GM18505 (cell line): ENCODE measurements around the gene CFAP221.

ENCODE experiments used
- ATAC-seq: cut with Tn5 transposase; IDR thresholded peaks from one replicate; pipeline ENCODE4 v1.9.1; 2021; ENCODE audit not compliant: unreplicated experiment
- POLR2A ChIP-seq: IDR thresholded peaks from 4 replicates; pipeline ENCODE4 v1.6.1; 2011; ENCODE audit warnings: borderline replicate concordance; ENCODE audit not compliant: insufficient read depth, insufficient read length; ENCODE audit errors: extremely low read depth

The CFAP221 gene

GRCh38 chr2:119650206-119650605 lies 106.0 kb downstream of the CFAP221 start:
- TF ChIP-seq POLR2A: no peak
- no peak for ATAC-seq

- ATAC-seq: no peak
- no peak for TF ChIP-seq POLR2A
Observed at GRCh38 chr2:119650846-119651370, 106.7 kb downstream of the CFAP221 start.

DNA sequence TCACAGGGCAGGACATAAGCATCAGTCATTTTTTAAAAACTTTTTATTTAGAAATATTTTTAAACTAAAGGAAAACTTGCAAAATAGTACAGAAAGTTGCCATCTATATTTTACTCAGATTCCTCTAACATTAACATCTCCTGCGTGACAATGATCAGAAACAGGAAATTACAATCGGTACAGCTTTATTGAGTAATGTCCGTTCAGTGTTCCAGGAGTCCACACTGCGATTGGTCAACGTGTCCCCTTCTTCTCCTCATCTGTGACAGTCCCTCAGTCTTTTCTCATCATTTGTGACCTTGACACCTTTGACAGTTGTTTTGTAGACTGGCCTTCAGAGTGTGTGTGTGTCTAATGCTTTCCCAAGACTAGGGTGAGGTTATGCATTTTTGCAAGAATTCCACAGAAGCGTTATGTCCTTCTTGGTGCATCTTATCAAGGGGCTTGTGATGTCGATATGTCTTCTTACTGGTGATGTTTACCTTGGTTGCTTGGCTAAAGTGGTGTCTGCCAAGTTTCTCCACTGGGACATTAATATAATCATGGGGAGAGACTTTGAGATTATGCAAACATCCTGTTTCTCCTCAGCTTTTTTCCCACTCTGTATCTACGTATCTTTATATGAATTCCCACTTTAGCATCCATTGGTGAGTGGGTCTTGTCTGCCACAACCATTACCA lies 113.4 kb downstream of the CFAP221 start:
- TF ChIP-seq POLR2A: no peak
- no peak for ATAC-seq

GRCh38 chr2:119659601-119660342 lies 115.5 kb downstream of the CFAP221 start:
- no peak for TF ChIP-seq POLR2A
- no peak for ATAC-seq

DNA sequence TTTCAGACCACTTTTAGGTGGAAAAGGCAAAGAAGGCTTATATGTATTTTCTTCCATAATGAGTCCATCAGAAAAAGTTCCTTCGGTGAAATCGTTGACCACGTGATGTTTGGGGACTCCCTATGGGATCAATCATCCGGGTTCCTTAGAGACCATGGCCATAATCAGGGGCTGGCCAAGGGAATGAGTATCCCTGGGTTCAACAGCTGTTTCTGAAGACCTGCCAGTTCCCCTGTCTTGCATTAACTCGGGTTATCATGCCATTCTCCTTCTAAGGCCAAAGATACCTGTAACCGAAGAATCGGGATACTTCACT lies 116.1 kb downstream of the CFAP221 start:
- no peak for ATAC-seq
- TF ChIP-seq POLR2A: no peak

- ATAC-seq: no peak
- no peak for TF ChIP-seq POLR2A
Observed at GRCh38 chr2:119662297-119662696, 118.0 kb downstream of the CFAP221 start.

DNA sequence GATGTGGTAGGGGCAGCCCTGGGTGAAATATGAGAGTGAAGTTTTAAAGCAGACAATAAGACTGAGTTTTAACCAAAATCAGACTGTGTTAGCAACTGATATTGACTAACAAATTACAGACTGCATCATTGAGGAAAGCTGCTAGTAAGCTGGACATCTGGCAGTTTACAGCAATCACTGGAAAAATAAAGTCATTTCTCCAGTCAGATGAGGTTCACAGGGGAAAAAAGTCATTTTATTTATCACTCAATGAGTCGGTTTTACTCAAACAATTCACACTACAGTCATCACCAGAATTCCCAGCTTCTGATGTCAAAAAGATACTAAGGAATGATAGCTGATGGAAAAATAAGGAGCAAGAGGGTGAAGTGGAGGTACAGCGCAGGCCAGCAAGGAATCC lies 124.3 kb downstream of the CFAP221 start:
- ATAC-seq: no peak

DNA sequence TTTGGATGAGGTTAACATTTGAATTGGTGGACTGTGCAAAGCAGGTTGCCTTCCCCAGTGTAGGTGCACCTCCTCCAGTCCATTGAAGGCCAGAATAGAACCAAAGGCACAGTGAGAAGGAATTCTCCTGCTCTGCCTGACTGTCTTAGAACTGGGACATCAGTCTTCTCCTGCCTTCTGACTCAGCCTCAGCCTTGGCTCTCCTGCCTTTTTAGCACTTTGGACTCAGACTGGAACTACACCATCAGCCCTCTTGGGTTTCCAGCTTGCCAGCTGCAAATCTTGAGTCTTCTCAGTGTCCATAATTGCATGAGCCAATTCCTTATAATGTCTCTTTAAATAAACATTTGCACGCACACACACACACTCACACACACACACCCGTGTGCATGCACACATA lies 126.8 kb downstream of the CFAP221 start:
- TF ChIP-seq POLR2A: no peak
- no peak for ATAC-seq

More for the DNA sequence above, 124.3 kb downstream of the CFAP221 start:
- TF ChIP-seq POLR2A: no peak

DNA sequence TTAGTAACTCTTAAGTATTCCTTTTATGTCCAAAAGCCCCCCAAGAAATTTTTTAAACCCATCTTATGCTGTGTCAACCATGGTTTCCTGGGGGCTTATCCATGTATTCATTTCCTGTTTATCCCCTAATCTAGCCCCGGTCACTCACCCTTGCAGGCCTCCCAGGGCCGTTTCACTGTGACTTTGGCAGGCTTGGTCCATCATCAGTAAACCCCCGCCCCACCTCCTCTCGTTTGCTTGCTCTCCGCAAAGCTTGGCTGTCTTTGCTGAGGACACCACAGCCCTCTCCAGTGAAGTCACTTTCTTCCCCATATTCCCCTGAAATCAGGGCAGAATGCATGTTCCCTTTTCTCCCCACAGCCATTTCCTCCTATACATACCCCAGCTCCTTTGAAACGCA lies 127.5 kb downstream of the CFAP221 start:
- no peak for TF ChIP-seq POLR2A
- ATAC-seq: no peak

- ATAC-seq: no peak
- no peak for TF ChIP-seq POLR2A
Observed at GRCh38 chr2:119672161-119672862, 128.1 kb downstream of the CFAP221 start.

- no peak for TF ChIP-seq POLR2A
- no peak for ATAC-seq
Observed at GRCh38 chr2:119673796-119674195, 129.5 kb downstream of the CFAP221 start.

- ATAC-seq: no peak
- no peak for TF ChIP-seq POLR2A
Observed at GRCh38 chr2:119674711-119675500, 130.7 kb downstream of the CFAP221 start.
